ENCODE results near the gene KRT36. TPM values are rescaled to one million over a fixed set of nuclear protein-coding genes. Genes with fewer than 3 reads are reported as not detected.

The KRT36 gene
- total RNA-seq, 1 donor from 2014 or later = not detected

DNA sequence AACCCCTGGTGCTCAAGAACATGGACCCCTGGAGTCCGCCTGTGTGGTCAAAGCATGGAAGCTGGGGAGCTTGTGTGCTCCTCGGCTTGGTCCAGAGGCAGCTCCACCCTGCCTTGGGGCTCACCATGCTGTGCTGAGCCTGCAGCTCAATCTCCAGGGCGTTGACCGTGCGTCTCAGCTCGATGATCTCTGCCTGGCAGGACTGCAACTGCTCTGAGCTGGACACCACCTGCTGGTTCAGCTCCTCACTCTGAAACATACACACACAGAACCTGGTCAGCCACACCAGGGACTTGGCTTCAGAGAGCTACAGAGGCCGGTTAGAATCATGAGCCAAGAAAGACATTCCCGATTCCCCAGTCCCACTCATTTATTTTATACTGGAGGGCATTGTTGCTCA, 11.5 kb downstream of the KRT36 start:
- TF ChIP-seq, protein P1, sequence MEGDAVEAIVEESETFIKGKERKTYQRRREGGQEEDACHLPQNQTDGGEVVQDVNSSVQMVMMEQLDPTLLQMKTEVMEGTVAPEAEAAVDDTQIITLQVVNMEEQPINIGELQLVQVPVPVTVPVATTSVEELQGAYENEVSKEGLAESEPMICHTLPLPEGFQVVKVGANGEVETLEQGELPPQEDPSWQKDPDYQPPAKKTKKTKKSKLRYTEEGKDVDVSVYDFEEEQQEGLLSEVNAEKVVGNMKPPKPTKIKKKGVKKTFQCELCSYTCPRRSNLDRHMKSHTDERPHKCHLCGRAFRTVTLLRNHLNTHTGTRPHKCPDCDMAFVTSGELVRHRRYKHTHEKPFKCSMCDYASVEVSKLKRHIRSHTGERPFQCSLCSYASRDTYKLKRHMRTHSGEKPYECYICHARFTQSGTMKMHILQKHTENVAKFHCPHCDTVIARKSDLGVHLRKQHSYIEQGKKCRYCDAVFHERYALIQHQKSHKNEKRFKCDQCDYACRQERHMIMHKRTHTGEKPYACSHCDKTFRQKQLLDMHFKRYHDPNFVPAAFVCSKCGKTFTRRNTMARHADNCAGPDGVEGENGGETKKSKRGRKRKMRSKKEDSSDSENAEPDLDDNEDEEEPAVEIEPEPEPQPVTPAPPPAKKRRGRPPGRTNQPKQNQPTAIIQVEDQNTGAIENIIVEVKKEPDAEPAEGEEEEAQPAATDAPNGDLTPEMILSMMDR (conservative IDR thresholded peaks at IDR 0.05) = no peak
- H3K27me3 Mint-ChIP-seq (ENCODE audit: low read depth) = no peaks in the 10 kb centered on the region

DNA sequence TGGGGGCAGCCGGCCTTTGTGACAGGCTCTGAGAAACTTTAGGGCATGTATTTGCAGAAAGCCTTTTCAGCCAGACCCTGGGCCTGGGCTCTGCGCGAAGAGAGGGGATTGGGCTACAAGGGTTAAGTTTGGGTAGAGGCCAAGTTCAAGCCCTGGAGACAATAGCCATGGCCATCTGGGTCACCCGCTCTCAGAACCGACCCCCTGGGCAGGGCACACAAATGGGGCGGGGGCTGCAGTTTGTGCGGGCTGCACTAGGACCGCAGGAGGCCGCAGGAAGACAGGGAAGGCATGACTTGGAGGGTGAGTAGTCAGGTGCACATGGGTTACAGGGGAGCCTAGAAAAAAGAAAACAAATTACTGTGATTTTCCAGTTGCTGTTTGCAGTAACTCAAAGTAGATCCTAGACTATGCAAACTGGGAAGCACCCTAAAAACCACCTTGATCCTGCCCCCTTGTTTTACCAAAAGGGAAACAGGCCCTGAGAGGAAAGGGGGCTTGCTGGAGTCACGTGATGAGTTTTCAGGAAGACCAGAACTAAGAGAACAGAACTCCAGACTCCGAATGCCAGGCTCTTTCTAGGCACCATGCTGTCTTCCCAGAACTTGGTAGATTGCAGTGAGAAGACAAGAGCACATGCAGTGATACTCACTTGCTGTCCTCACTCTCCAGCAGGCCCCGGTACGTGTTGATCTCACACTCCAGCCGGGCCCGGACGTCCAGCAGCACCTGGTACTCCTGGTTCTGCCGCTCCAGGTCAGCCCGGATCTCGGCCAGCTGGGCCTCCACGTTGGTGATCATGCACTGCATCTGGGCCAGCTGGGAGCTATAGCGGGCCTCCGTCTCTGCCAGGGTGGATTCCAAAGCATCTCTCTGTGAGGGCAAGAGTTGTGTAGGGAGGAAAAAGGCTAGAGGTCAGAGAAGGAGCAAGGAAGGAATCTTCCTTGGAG, 12.6 kb downstream of the KRT36 start:
- no peaks in the 10 kb centered on the region for H3K27me3 Mint-ChIP-seq (ENCODE audit: low read depth)
- no peaks in the 10 kb centered on the region for H3K36me3 Mint-ChIP-seq (ENCODE audit: low read depth)
- TF ChIP-seq, protein P1 (conservative IDR thresholded peaks at IDR 0.05) = no peak
- DNase-seq (ENCODE audit: low read depth, low spot score) = no peak
- peaks cover 3% of the 10 kb centered on the region for H3K9me3 Mint-ChIP-seq
- peaks cover 4% of the 10 kb centered on the region for H3K4me1 Mint-ChIP-seq
- H3K4me3 Mint-ChIP-seq = no peak overlapping the region
- H3K27ac Mint-ChIP-seq (ENCODE audit: unreplicated experiment) = no peak overlapping the region

More for the DNA sequence above, 11.5 kb downstream of the KRT36 start:
- Mint-ChIP-seq H3K4me1 (peaks cover 4% of the 10 kb centered on the region), H3K36me3 (ENCODE audit: low read depth) (no peaks in the 10 kb centered on the region), H3K27ac (ENCODE audit: unreplicated experiment) (no peak overlapping the region), H3K4me3 (no peak overlapping the region), H3K9me3 (no peaks in the 10 kb centered on the region)
- no peak for DNase-seq (ENCODE audit: low read depth, low spot score)

DNA sequence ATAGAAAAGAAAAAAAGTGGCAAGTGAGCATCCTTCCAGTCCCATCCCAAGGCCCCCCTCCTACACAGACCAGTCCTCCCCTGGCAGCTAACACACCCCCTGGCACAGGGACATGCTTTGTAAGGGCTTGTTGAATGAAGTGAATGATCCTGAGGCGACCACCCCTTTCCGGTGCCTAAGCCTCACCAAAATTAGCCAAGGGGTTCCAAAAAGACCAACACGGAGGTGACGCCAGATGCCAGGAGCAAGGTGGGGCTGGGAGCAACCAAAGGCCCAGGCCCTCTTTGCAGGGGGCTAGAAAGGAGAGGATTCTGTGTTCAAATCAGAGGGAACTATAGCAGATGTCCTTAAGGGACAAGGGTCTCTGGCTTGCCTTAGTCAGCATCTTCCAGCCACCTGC, 14.3 kb downstream of the KRT36 start:
- no peak overlapping the region for H3K4me3 Mint-ChIP-seq
- no peak for DNase-seq (ENCODE audit: low read depth, low spot score)
- no peak overlapping the region for H3K27ac Mint-ChIP-seq (ENCODE audit: unreplicated experiment)
- peaks cover 4% of the 10 kb centered on the region for H3K4me1 Mint-ChIP-seq
- H3K27me3 Mint-ChIP-seq (ENCODE audit: low read depth) = peaks cover 5% of the 10 kb centered on the region
- TF ChIP-seq, protein P1 (conservative IDR thresholded peaks at IDR 0.05) = no peak
- H3K9me3 Mint-ChIP-seq = peaks cover 7% of the 10 kb centered on the region
- H3K36me3 Mint-ChIP-seq (ENCODE audit: low read depth) = no peaks in the 10 kb centered on the region

DNA sequence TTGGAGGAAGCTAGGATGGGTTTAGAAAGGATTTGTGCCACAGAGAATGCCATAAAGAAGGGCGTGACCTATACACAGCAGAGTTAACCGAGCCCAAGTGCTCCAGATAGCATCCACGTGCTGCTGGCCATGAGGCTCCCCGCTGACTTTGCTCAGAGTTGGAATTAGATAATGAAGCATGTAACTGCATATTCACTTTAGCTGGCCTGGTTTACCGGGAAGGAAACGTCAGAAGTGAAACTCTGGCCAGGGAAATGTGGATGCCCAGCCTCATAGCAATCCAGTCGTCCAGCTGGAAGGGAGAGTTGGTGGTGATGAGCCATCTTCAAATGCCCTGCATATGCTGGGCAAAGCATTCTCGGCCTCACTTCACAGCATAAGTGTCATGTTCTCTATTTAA, 14.8 kb downstream of the KRT36 start:
- peaks cover 4% of the 10 kb centered on the region for H3K4me1 Mint-ChIP-seq
- peaks cover 5% of the 10 kb centered on the region for H3K27me3 Mint-ChIP-seq (ENCODE audit: low read depth)
- DNase-seq (ENCODE audit: low read depth, low spot score) = no peak
- no peak overlapping the region for H3K4me3 Mint-ChIP-seq
- H3K36me3 Mint-ChIP-seq (ENCODE audit: low read depth) = no peaks in the 10 kb centered on the region
- no peak overlapping the region for H3K27ac Mint-ChIP-seq (ENCODE audit: unreplicated experiment)
- TF ChIP-seq, protein P1 (conservative IDR thresholded peaks at IDR 0.05) = no peak
- peaks cover 7% of the 10 kb centered on the region for H3K9me3 Mint-ChIP-seq

DNA sequence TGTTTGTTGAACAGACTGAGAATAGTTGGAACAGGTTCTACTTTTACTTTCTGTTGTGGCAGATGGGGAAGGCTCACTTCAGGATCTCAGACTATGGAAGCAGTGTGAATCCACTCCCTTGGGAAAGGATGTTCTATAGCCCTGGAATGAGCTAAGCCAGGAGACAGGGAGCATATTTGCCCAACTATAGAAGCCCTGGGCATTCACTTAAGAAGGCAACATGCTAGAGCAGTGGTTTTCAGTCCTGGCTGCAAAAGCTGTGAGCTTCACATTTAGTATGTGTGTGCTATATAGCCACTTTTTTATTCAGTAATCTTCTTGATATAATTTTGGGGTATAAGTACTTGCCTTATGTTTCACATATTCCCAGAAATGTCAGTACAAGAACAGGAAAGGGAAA, 21.4 kb downstream of the KRT36 start:
- Mint-ChIP-seq H3K4me3 (no peak overlapping the region), H3K27ac (ENCODE audit: unreplicated experiment) (no peak overlapping the region), H3K9me3 (peaks cover 10% of the 10 kb centered on the region), H3K4me1 (no peaks in the 10 kb centered on the region), H3K36me3 (ENCODE audit: low read depth) (no peaks in the 10 kb centered on the region), H3K27me3 (ENCODE audit: low read depth) (peaks cover 5% of the 10 kb centered on the region)
- TF ChIP-seq, protein P1 (conservative IDR thresholded peaks at IDR 0.05) = no peak
- no peak for DNase-seq (ENCODE audit: low read depth, low spot score)

All from neural crest cell (in vitro differentiated cells).